Measurements from ENCODE around the gene RNF208. TPM values are rescaled to one million over a fixed set of nuclear protein-coding genes. Genes with fewer than 3 reads are reported as not detected.

The RNF208 gene
- total and polyA plus RNA-seq, 9 of the 15 experiments (the other 6 are each of a cell fraction or from before 2014, with no cell fraction given), result 0.15 to 6.9 (median 0.50) TPM; not detected in 2

DNA sequence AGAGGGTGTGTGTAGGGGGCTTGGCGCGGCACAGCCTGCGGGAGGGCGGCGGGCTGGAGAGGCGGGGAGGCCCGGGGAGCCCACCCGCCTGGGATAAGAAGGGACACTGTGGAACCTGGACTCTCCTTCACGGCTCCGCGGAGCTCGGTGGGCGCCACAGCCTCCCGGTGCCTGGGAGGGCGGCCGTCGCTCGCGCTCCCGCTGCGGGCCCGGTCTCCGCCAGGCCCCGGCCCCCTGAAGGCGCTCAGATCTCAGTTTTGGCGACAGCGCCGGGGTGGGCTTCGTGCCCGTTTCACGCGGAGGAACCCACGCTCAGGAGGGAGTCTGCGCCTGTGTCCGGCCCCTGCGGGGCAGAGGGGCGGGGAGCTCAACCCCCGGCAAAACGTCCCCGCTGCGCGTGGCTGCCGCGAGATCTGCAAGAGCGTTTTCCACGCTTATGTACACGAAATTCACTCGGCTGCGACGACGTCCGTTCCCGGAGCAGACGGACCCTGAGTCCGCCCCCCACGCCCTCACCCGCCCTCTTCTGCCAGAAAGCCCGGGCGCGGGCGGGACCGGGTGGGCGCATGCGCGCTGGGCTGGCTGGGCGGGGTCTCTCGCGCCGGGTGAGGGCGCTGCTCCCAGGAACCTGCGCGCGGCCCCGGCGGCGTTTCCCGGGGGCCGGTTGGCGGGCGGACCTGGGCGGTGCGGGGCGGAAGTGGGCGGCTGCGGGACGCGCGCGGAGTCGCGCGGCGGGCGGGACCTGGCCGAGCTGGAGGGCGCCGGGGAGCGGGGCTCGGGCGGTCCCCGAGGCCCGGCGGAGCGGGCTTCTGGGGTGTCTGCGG is 32.8 kb upstream of the RNF208 start, which contains the start of gene NELFB (continued):
- TF ChIP-seq, protein P1, sequence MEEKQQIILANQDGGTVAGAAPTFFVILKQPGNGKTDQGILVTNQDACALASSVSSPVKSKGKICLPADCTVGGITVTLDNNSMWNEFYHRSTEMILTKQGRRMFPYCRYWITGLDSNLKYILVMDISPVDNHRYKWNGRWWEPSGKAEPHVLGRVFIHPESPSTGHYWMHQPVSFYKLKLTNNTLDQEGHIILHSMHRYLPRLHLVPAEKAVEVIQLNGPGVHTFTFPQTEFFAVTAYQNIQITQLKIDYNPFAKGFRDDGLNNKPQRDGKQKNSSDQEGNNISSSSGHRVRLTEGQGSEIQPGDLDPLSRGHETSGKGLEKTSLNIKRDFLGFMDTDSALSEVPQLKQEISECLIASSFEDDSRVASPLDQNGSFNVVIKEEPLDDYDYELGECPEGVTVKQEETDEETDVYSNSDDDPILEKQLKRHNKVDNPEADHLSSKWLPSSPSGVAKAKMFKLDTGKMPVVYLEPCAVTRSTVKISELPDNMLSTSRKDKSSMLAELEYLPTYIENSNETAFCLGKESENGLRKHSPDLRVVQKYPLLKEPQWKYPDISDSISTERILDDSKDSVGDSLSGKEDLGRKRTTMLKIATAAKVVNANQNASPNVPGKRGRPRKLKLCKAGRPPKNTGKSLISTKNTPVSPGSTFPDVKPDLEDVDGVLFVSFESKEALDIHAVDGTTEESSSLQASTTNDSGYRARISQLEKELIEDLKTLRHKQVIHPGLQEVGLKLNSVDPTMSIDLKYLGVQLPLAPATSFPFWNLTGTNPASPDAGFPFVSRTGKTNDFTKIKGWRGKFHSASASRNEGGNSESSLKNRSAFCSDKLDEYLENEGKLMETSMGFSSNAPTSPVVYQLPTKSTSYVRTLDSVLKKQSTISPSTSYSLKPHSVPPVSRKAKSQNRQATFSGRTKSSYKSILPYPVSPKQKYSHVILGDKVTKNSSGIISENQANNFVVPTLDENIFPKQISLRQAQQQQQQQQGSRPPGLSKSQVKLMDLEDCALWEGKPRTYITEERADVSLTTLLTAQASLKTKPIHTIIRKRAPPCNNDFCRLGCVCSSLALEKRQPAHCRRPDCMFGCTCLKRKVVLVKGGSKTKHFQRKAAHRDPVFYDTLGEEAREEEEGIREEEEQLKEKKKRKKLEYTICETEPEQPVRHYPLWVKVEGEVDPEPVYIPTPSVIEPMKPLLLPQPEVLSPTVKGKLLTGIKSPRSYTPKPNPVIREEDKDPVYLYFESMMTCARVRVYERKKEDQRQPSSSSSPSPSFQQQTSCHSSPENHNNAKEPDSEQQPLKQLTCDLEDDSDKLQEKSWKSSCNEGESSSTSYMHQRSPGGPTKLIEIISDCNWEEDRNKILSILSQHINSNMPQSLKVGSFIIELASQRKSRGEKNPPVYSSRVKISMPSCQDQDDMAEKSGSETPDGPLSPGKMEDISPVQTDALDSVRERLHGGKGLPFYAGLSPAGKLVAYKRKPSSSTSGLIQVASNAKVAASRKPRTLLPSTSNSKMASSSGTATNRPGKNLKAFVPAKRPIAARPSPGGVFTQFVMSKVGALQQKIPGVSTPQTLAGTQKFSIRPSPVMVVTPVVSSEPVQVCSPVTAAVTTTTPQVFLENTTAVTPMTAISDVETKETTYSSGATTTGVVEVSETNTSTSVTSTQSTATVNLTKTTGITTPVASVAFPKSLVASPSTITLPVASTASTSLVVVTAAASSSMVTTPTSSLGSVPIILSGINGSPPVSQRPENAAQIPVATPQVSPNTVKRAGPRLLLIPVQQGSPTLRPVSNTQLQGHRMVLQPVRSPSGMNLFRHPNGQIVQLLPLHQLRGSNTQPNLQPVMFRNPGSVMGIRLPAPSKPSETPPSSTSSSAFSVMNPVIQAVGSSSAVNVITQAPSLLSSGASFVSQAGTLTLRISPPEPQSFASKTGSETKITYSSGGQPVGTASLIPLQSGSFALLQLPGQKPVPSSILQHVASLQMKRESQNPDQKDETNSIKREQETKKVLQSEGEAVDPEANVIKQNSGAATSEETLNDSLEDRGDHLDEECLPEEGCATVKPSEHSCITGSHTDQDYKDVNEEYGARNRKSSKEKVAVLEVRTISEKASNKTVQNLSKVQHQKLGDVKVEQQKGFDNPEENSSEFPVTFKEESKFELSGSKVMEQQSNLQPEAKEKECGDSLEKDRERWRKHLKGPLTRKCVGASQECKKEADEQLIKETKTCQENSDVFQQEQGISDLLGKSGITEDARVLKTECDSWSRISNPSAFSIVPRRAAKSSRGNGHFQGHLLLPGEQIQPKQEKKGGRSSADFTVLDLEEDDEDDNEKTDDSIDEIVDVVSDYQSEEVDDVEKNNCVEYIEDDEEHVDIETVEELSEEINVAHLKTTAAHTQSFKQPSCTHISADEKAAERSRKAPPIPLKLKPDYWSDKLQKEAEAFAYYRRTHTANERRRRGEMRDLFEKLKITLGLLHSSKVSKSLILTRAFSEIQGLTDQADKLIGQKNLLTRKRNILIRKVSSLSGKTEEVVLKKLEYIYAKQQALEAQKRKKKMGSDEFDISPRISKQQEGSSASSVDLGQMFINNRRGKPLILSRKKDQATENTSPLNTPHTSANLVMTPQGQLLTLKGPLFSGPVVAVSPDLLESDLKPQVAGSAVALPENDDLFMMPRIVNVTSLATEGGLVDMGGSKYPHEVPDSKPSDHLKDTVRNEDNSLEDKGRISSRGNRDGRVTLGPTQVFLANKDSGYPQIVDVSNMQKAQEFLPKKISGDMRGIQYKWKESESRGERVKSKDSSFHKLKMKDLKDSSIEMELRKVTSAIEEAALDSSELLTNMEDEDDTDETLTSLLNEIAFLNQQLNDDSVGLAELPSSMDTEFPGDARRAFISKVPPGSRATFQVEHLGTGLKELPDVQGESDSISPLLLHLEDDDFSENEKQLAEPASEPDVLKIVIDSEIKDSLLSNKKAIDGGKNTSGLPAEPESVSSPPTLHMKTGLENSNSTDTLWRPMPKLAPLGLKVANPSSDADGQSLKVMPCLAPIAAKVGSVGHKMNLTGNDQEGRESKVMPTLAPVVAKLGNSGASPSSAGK (IDR thresholded peaks at IDR 0.05), result no peak
- TF ChIP-seq BHLHE40 (IDR thresholded peaks at IDR 0.05; ENCODE audit: low read length), result no peak
- TF ChIP-seq CBX2 (IDR thresholded peaks at IDR 0.05; ENCODE audit: insufficient read depth, low read length, poor library complexity, severe bottlenecking), result no peak
- no peak for TF ChIP-seq NCOA6 (IDR thresholded peaks at IDR 0.05)
- peak; percentile 79 for TF ChIP-seq EGR1 (conservative IDR thresholded peaks at IDR 0.05)
- TF ChIP-seq, protein P2, sequence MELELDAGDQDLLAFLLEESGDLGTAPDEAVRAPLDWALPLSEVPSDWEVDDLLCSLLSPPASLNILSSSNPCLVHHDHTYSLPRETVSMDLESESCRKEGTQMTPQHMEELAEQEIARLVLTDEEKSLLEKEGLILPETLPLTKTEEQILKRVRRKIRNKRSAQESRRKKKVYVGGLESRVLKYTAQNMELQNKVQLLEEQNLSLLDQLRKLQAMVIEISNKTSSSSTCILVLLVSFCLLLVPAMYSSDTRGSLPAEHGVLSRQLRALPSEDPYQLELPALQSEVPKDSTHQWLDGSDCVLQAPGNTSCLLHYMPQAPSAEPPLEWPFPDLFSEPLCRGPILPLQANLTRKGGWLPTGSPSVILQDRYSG (tag; conservative IDR thresholded peaks at IDR 0.05; ENCODE audit: low read depth), result no peak
- TF ChIP-seq PHF8 (IDR thresholded peaks at IDR 0.05; ENCODE audit: borderline replicate concordance, low read length), result peak; percentile 93
- TF ChIP-seq FOXP4 (CRISPR knock-in tag; IDR thresholded peaks at IDR 0.05; ENCODE audit: borderline replicate concordance), result no peak
- no peak for TF ChIP-seq ZNF507 (tag; conservative IDR thresholded peaks at IDR 0.05)
- TF ChIP-seq SAFB (IDR thresholded peaks at IDR 0.05; ENCODE audit: borderline replicate concordance, low read depth, low read length), result peak; percentile 93
- TF ChIP-seq KDM2B (CRISPR knock-in tag; IDR thresholded peaks at IDR 0.05), result no peak
- peak; percentile 86 for TF ChIP-seq SUPT5H (IDR thresholded peaks at IDR 0.05)
- no peak for TF ChIP-seq SIRT6 (IDR thresholded peaks at IDR 0.05; ENCODE audit: low read depth, low read length)

Data from K562 (cell line).